DMS53 (cell line): Measurements from ENCODE around the gene ELOVL2.
A peak's percentile ranks its signal among the peaks of the same experiment; 100 is the strongest.

Source experiments
- DNase-seq: peaks from one replicate; lab custom pipeline; 2025; lab: John Stamatoyannopoulos, UW

ELOVL2 gene

DNA sequence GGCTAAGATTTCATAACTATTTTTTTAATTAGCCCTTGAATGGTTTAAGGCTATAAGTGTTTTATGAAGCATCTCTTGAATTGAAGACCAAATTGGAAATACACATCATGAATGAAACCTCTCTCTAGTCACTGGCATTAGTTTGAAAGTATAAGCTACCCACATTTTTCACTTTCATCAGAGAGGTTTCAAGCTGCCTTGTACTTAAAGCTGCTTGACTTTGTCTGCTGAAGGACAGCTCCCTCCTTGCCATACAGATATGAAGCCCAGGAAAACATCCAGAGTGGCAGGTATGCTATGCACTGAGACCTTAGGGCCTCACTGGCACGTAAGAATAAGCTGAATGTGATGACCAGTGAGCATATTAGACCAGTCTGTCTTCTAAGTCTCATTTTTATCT is 62.7 kb downstream of the ELOVL2 start:
- no peak for DNase-seq

DNA sequence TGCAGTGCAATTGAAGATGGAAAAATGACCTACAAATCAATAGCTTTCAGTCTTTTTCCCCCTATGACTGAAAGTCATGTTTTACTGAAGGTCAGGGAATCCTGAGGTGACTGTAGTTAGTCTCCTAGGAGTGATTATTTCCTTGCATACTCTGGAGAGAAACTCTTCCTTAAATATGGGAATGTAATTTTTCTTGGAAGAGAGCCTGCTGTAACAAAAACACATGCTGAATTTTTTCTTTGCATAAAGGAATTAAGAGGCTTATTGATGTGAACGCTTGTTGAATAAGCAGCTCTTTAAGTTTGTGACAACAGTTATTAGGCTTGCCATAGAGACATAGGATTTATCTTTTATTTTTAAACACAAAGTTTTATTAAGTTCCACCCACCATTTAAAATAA is 64.5 kb downstream of the ELOVL2 start:
- no peak for DNase-seq

DNA sequence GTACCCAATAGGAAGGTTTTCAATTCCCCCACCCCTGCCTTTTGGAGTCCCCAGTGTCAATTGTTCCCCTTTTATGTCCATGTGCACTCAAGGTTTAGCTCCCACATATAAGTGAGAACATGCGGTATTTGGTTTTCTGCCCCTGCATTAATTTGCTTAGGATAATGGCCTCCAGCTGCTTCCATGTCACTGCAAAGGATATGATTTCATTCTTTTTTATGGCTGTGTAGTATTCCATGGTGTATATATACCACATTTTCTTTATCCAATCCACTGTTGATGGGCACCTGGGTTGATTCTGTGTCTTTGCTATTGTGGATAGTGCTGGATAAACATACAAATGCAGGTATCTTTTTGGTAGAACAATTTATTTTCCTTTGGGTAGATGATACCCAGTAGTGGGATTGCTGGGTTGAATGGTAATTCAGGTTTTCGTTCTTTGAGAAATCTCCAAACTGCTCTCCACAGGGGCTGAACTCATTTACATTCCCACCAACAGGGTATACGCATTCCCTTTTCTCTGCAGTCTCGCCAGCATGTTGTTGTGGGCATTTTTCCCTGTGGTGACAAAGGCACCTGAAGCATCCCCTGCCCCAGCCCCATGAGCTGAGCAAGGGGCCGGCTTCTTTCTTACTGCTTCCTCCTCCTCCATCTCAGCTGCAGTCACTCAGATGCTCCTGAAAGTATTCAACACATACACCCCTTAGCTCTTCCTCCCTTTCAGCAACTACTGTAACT is 66.7 kb downstream of the ELOVL2 start:
- no peak for DNase-seq

DNA sequence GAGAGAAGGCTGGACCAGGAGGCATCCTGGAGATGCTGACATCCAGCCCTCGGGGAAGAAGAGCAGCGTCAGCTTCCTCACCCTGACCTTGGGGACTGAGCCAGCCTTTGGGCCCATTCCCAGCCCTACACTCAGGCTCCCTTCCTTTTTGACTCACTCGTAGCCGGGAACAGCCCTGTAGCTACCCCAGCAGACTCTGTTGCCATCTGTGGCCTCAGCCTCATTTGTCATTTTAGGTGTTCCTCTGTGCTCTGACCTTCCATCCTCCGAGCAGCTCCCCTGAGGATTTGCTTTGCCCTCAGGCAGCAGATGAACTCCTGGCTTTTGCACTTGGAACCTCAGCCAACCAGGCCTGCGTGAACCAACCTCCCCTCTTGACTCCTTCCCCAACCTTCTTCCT is 67.5 kb downstream of the ELOVL2 start:
- no peak for DNase-seq

DNA sequence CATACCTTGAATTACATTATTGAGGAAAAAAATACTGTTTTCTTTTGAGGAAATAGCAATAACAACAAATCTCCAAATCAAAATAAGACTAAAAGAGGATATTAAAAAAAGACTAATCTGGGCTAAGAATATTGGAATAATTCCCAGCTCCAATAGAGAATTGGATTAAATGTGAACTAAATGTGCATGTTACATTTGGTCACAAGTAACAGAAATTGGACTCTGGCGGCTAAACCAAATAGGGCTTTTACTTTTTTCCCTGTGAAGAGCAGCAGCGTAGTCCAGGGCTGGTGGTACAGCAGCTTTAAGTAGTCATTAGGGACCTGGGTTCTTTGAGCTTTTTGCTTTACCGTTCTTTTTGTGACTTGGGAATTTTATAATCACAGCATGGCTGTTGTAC is 71.9 kb downstream of the ELOVL2 start:
- DNase-seq = no peak

DNA sequence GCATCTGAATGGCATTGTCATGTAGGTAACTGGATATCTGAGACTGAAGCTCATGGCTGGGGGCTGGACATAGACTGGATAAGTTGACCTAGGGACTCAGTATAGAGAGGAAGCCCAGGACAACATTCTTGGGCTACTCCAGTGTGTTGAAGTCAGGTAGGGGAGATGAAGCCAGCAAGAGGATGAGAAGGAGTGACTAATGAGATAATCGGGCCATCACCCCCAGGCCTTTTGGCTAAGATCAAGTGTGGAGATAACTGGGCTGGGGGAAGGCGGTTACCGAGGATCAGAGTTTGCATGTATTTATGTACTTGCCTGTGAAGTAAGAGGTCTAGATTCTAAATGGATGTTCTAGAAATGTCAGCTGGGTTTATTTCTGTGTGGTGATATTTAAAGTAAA is 73.4 kb downstream of the ELOVL2 start:
- DNase-seq = no peak

DNA sequence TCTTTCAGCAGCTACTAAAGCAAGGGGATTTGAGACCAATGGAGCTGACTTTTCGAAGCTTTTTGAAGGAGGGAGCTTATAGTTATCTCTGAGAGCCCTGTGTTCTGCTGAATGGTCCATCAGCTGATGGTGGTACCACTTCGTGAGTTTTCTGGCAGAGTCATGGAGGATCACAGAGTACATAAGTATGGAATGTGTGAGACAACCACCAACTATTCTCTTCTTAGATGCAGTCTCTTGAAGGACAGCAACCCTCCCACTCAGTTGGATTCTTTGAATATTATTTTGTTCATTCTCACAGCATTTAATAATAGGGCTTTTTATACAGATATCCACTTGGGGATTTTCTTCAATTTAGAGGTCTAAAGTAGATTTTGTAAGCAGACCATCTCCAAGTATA is 75.3 kb downstream of the ELOVL2 start:
- DNase-seq = no peak

DNA sequence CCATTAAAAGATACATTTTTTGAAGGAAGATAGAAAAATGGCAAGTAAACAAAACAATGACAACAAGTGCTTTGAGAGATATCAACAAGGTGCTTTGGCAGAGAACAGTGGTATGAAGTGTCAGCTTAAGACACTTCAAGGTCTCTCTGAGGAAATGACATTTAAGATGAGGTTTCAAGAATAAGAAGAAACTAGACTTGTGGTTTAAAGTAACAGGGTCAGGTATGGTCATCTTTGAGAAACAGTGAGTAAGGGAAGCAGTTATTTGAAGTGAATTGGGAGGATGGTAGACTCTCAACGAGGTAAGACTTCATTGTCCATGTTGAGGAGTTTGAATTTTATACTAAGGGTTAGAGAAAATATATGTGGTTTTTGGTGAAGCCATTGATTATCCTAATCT is 79.4 kb downstream of the ELOVL2 start:
- no peak for DNase-seq

DNA sequence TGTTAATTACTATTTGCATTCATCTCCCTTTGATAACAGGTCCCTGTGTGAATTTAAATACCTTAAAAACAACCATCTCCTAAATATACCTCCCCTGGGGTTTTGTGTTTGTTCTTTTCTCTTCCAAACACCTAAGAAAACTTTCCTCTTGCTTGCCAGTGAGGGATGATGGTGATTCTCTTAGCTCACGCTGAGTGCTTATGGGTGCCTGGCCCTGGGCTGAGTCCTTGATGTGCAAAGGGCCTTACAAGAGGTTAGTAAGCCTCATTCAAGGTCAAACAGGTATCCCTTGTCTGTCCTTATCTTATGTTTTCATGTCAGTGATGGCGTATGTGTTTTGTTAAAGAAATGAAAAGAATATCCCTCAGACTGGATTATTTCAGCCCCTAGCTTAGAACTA is 81.0 kb downstream of the ELOVL2 start:
- DNase-seq = no peak

DNA sequence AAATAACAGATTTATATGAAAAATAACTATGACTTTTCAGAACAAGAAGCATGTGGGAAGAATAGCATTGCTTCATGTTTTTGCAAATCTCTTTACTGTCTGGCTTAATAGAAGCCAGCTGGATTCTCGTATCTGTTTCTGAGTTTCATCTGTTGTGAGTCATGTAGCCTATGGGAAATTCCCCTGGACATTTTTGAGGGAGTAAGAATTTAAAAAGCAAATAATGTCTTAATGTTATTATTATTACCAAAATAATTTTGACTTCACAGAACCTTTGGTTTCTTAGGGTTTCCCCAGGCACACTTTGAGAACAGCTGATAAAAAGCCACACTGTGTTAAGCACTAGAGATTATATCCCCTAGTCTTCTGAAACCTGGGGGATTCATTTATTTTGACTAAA is 81.4 kb downstream of the ELOVL2 start:
- no peak for DNase-seq

DNA sequence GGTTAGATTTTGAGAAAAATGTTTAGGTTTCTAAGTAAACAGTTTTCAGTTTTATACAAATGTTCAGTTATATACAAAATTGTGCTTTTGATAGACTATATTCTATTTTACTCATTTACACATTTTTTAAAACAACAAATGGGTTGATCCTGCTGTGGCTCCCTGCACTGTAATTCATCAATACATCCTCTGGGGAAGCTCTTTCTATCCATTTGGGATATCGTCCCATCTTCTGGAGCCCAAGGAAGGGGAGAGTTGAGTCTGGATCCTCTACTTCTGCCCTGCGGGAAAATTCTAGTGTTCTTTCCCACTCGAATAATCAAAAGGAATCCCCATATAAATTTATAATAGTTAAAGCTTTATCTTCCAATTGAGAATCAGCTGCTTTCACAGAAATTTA is 82.3 kb downstream of the ELOVL2 start:
- no peak for DNase-seq

DNA sequence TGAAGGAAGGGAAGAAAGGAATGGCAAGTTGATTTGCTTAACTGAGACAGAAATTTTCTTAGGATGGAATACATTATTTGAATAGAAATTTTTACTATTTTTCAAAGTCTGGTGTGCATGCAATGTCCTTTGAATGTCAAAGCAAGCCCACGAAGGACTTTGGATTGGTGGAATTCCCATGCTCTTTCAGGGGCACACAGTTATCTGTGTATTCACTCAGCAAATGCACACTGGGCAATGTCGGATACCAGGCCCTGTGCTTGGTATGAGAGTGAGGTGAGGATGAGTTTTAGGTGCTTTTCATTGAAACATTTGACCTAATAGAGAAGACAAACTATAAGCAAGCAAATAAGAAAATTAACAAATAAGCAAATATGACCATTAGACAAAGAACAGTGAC is 83.9 kb downstream of the ELOVL2 start:
- no peak for DNase-seq

DNA sequence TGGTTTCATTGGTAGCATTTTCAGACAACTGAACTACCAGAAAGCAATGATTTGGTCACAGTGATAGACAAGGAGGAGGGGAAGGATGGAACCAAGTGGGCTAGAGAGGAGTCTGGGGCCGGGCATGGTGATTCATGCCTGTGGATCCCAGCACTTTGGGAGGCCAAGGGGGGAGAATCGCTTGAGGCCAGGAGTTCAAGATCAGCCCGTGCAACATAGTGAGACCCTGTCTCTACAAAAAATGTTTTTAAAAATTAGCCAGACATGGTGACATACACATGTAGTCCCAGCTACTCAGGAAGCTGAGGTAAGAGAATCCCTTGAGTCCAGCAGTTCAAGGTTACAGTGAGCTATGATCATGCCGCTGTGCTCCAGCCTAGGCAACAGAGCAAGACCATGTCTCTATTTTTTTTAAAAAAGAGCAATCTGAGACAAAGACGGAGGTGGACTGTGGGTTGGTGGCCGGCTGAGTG is 86.7 kb downstream of the ELOVL2 start:
- DNase-seq = no peak

DNA sequence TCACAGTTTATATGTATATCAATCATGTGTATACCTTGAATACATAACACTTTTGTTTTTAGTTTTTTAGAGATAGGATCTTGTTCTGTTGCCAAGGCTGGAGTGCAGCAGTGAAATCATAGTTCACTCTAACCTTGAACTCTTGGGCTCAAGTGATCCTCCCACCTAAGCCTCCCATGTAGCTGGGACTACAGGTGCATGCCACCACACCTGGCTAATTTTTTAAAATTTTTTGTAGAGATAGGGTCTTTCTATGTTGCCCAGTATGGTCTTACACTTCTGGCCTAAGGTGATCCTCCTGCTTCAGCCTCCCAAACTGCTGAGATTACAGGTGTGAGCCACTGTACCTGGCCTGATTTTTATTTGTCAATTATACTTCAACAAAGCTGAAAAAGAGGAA is 87.3 kb downstream of the ELOVL2 start:
- DNase-seq = no peak

DNA sequence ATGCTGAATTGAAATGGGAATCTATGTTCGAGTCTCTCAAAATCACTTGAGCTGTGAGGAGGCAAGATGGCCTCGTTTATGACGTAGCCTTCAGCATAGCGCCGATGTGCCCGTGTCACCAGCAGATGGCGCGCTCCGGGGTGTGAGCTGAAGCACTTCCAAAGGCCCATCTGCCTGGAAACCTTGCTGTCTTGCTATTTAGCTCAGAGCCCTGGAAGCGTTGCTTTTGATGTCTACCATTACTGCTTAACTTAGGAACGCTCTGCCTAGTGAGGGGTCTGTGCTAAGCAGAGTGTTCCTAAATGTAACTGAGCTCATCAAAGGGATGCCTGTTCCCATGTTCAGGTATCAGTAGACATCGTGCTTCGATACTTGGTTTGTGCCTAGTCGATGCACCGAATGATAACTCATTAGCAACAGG is 89.5 kb downstream of the ELOVL2 start:
- DNase-seq = peak; percentile 90

DNA sequence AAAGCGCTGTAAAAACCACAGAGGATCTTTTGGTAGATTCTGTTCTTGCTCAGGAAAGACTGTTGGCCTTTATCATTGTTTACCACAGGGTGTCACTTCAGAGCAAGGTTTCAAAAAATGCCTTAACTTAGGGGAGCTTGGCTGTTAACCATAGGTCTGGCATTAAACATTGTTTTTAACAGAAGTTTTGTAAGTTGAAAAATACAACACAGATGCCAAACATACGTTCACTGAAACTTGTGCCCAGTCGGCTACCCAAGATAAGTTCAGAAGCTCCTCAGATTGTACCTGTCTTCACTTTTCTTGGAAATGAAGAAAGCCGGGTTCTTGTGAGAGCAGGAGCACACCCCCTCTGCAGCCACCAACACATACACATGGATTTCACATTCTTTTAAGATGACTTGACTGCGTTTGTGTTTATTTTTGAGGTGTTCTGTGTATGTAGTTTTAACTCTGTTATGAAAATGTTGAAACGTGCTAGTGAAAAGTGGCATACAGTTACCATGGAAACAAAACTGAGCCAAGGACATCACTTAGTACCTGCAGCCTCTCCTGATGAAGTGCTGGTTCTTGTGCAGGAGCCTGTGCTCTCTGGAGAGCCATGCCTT is 92.3 kb downstream of the ELOVL2 start:
- DNase-seq = peak; percentile 58

DNA sequence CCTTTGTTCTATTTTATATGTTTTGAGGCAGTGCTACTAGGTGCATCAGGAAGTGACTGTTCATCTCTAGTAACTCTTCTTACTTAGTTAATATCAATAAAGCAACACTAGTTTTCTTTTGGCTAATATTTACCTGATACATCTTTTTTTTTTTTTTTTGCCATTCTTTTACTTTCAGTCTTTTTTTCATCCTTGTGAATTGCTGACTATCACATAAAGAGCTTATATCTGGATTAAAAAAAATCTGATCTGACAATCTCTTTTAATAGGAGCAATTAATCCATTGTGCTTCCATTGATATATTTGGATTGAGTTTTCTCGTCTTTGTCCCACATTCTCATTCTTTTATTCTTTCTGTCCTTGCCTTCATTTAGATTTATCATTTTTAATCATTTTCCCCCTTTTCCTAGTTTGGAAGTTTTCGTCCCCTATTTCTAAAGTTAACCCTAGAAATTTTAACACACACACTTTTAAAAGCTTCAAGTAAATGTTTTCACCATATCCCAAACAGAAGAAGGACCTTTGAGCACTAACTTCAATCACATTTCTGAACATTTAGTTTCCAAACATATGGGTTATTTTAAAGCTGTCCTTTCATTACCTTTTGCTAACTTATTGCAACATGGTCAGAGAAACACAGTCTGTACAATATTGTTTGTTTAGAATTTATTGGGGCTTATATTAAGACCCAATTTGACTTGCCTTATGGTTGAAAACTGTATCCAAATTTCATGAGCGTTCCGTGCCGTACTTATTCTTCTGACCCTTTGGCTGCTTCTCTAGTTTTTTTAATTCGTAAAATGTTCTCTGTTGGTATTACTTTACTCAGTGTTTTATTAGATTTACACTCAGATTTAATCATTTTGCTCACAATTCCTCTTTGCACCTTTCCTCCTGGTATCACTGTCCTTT is 94.3 kb downstream of the ELOVL2 start:
- no peak for DNase-seq

DNA sequence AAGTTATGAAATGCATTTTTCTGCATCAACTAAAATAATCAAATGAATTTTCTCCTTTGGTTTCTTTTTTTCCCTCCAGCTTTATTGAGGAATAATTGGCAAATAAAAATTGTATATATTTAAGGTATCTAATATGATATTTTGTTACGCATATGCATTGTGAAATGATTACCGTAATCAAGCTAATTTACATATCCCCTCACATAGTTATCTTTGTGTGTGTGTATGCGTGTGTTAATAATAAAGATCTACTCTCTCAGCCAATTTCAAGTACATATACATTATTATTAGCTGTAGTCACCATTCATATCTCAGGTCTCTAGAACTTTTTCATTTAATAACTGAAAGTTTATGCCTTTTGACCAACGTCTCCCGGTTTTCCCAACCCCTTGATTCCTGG is 96.1 kb downstream of the ELOVL2 start:
- DNase-seq = no peak

DNA sequence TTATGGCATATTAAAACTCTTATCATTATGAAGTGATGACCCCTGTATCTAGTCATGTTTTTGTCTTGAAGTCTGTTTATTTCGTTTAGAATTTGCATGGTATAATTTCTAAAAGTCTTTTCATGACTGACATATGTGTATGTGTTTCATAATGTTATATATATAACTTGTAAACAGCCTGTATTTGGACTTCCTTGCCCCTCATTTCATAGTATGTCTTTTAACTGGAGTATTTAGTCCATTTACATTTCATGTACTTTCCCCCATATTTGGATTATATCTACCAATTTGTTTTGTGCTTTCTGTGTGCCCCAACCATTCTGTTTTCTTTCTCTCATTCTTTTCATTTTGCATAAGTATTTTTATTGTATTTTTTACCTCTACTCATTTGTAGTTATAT is 98.3 kb downstream of the ELOVL2 start:
- DNase-seq = no peak

DNA sequence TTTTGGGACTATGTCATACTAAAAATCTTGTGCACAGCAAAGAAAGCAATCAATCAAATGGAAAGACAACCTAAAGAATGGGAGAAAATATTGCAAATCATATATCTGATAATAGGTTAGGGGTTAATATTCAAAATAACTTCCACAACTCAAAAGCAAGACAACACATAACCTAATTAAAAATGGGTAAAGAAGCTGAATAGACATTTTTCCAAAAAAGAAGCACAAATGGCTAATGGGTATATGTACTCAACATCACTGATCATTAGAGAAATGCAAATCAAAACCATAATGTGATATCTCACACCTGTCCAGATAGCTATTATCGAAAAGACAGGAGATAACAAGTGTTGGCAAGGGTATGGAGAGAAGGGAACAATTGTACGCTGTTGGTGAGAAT is 104.3 kb downstream of the ELOVL2 start:
- DNase-seq = no peak

DNA sequence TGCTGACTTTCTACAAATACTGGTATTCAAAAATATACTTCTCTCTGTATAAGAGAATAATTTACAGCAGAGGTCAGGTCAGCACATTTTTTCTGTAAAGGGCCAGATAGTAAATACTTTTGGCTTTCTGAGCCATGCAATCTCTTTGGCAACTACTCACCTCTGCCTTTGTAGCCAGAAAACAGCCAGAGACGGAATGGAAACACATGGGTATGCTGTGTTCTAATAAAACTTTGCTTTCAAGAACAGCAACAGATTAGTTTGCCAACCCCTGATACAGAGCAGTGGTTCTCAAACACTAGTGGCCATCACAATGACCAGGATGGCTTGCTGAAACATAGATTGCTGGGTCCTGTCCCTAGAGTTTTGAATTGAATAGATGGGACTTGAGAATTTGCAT is 111.0 kb downstream of the ELOVL2 start:
- DNase-seq = no peak
